Measurements from ENCODE around the gene FRMD8. TPM values are rescaled to one million over a fixed set of nuclear protein-coding genes. Genes with fewer than 3 reads are reported as not detected.

Gene FRMD8
- total and polyA plus RNA-seq, 9 of the 15 experiments (the other 6 are each of a cell fraction or from before 2014, with no cell fraction given) = 4.5 to 54.5 (median 15.8) TPM

GRCh38 chr11:65459552-65459951 is 73.1 kb downstream of the FRMD8 start:
- H3K36me3 ChIP-seq (ENCODE audit: control insufficient read depth, insufficient read depth, low read length) = 0 out of 3 replicates have a peak, but pooled peaks cover 3% of the 10 kb centered on the region
- 0% methylated on average over 7 of the region's 7 CpGs for WGBS (ENCODE audit: insufficient coverage, low coverage, missing lambda C conversion rate)
- DNase-seq (ENCODE audit: extremely low read depth in 1 of 4, low spot score in 3 of 4) (peak; percentile 45 to 84 (median 66)), ATAC-seq (peak; percentile 50), FAIRE-seq (peak; percentile 46)
- peak overlapping the region; percentile 65 for H3K4me2 ChIP-seq (ENCODE audit: insufficient read depth, low read length)
- peaks cover 3% of the 10 kb centered on the region; the same call in 1 of the 2 replicates for H4K20me1 ChIP-seq (replicated peaks; ENCODE audit: control insufficient read depth, insufficient read depth, low read length)
- no TSS peak for BruUV-seq (replicated peaks)
- H3K9ac ChIP-seq (ENCODE audit: insufficient read depth in 1 of 2, low read depth in 2 of 2, low read length in 2 of 2) = peak overlapping the region; percentile 20 to 65; a peak in 2 of 4 replicates
- peaks cover 22 to 38% of the 10 kb centered on the region in 2 experiments; a peak in 4 of 5 replicates for H3K4me1 ChIP-seq (replicated peaks in 1 of 2; ENCODE audit: control insufficient read depth in 2 of 2, insufficient read depth in 2 of 2, low read length in 2 of 2)
- no peak overlapping the region for H3K4me3 ChIP-seq
- ChIA-PET POLR2A (interaction anchor here (0.9 to 26.0 kb wide), 7 partner anchors 9 to 38 kb away, joined by 4 to 2118 read pairs (median 7); partner anchors contain the start of genes MALAT1 and NEAT1), CTCF (ENCODE audit: low intra/inter-chr PET ratio) (interaction anchor here (0.6 to 1.1 kb wide), 2 partner anchors 20 to 51 kb away, joined by 3 read pairs; no protein-coding TSS in a partner anchor)
- H3K9me1 ChIP-seq (ENCODE audit: control insufficient read depth, insufficient read depth, low read length) = no peaks in the 10 kb centered on the region
- in situ Hi-C loops (cut with MboI) = no loop called here
- no peak overlapping the region for H2AFZ ChIP-seq (ENCODE audit: low read depth, low read length)
- H3K27ac ChIP-seq (ENCODE audit: extremely low read depth, low read depth, low read length) = no peak overlapping the region; the same call in 2 of the 3 replicates
- H3K79me2 ChIP-seq (ENCODE audit: control insufficient read depth, insufficient read depth, low read length) = peaks cover 45% of the 10 kb centered on the region
- no peaks in the 10 kb centered on the region for H3K9me3 ChIP-seq (replicated peaks; ENCODE audit: control insufficient read depth, insufficient read depth, low read depth, low read length)
- intact Hi-C loops (cut with micrococcal nuclease) = no loop called here
- no peaks in the 10 kb centered on the region for H3K27me3 ChIP-seq (ENCODE audit: control insufficient read depth in 2 of 2, insufficient read depth in 2 of 2, low read length in 2 of 2)
- TF ChIP-seq ZNF140 (CRISPR knock-in tag; IDR thresholded peaks at IDR 0.05) = no peak
- no peak for TF ChIP-seq CHAMP1 (IDR thresholded peaks at IDR 0.05)
- TF ChIP-seq POLR2G (IDR thresholded peaks at IDR 0.05; ENCODE audit: low read depth, low read length) = no peak
- TF ChIP-seq SPI1 (IDR thresholded peaks at IDR 0.05; ENCODE audit: borderline replicate concordance, low read depth, low read length) = no peak
- TF ChIP-seq DIDO1 (tag; IDR thresholded peaks at IDR 0.05; ENCODE audit: low read depth) = no peak
- TF ChIP-seq L3MBTL2 (IDR thresholded peaks at IDR 0.05) = no peak
- peak; percentile 28; the same call in 1 of the 2 replicates for TF ChIP-seq CBFA2T2 (conservative IDR thresholded peaks at IDR 0.05)
- peak; percentile 20; the same call in 1 of the 2 replicates for TF ChIP-seq TAL1 (IDR thresholded peaks at IDR 0.05)
- peak; percentile 76; the same call in 1 of the 2 replicates for TF ChIP-seq ZNF740 (CRISPR knock-in tag; IDR thresholded peaks at IDR 0.05)
- TF ChIP-seq ZNF740 (tag; IDR thresholded peaks at IDR 0.05) = 0 out of 4 replicates have a peak, but pooled peaks of 1 of the 2 experiments have one; percentile 30
- no peak for TF ChIP-seq MAZ (CRISPR knock-in tag; conservative IDR thresholded peaks at IDR 0.05 in 1 of 2, IDR thresholded peaks at IDR 0.05 in 1 of 2)
- TF ChIP-seq GTF2A2 (tag; IDR thresholded peaks at IDR 0.05) = no peak
- no peak for TF ChIP-seq CHD1 (IDR thresholded peaks at IDR 0.05; ENCODE audit: low read length)
- TF ChIP-seq MYNN (IDR thresholded peaks at IDR 0.05) = no peak
- no peak for TF ChIP-seq MYNN (CRISPR knock-in tag; IDR thresholded peaks at IDR 0.05)
- no peak for TF ChIP-seq PHF8 (IDR thresholded peaks at IDR 0.05; ENCODE audit: borderline replicate concordance, low read length)
- TF ChIP-seq ZNF57 (CRISPR knock-in tag; IDR thresholded peaks at IDR 0.05) = no peak
- no peak for TF ChIP-seq BCOR (IDR thresholded peaks at IDR 0.05)
- TF ChIP-seq RBM15 (IDR thresholded peaks at IDR 0.05; ENCODE audit: insufficient read depth, low read length) = no peak
- no peak for TF ChIP-seq SAFB (IDR thresholded peaks at IDR 0.05; ENCODE audit: borderline replicate concordance, low read depth, low read length)
- peak; percentile 79 for TF ChIP-seq HMBOX1 (IDR thresholded peaks at IDR 0.05)

All from K562 (cell line).